Common myeloid progenitor, CD34-positive (primary cell): Measurements from ENCODE around the gene NTMT1.
A peak's percentile ranks its signal among the peaks of the same experiment; 100 is the strongest.

Source experiments
- CTCF ChIA-PET: fragments of 350-600 bp; sonication (Branson Sonifier 250); formaldehyde crosslinking; loops from one replicate; lab custom pipeline; 2021; ENCODE audit warnings: antibody characterized with exemption; lab: Charles Lee
- POLR2A ChIA-PET: fragments of 350-600 bp; sonication (Branson Sonifier 250); formaldehyde crosslinking; loops from one replicate; lab custom pipeline; 2021; ENCODE audit warnings: antibody characterized with exemption; lab: Charles Lee
- DNase-seq, 3 donors: peaks; one replicate each; pipeline versions ENCODE4 v3.0.0 to v3.0.0-alpha.2; 2013
- H3K27ac ChIP-seq, 2 experiments: 1 replicate in 1 of 2; 2 replicates in 1 of 2; pipeline ENCODE4 v1.7.0; 2013; ENCODE audit warnings: inconsistent platforms in 2 of 2, low read length in 2 of 2, mild to moderate bottlenecking in 2 of 2, low read depth in 1 of 2, moderate library complexity in 1 of 2; ENCODE audit not compliant: severe bottlenecking in 2 of 2, insufficient read depth in 1 of 2, poor library complexity in 1 of 2
- H3K27me3 ChIP-seq, 5 experiments: replicated peaks in 2 of 5; 1 replicate in 3 of 5; 2 replicates in 2 of 5; pipeline versions ENCODE4 v1.6.1 to v1.7.0; 2013; ENCODE audit warnings: low read length in 4 of 5, mild to moderate bottlenecking in 2 of 5, moderate library complexity in 2 of 5, inconsistent platforms in 1 of 5; ENCODE audit not compliant: insufficient read depth in 5 of 5, control insufficient read depth in 4 of 5
- H3K36me3 ChIP-seq, 4 experiments: 1 replicate in 2 of 4; 2 replicates in 2 of 4; pipeline versions ENCODE4 v1.6.1 to v1.7.0; 2013; ENCODE audit warnings: low read length in 3 of 4, control low read depth in 1 of 4, mild to moderate bottlenecking in 1 of 4; ENCODE audit not compliant: control insufficient read depth in 4 of 4, insufficient read depth in 4 of 4
- H3K4me1 ChIP-seq, 4 experiments: 1 replicate in 3 of 4; 2 replicates in 1 of 4; pipeline versions ENCODE4 v1.6.1 to v1.7.1; 2013; ENCODE audit warnings: low read length in 3 of 4, mild to moderate bottlenecking in 3 of 4, control low read depth in 1 of 4, inconsistent platforms in 1 of 4, moderate library complexity in 1 of 4; ENCODE audit not compliant: control insufficient read depth in 4 of 4, insufficient read depth in 4 of 4; ENCODE audit errors: control extremely low read depth in 1 of 4
- H3K4me3 ChIP-seq, 7 experiments: 1 replicate in 4 of 7; 2 replicates in 3 of 7; pipeline versions ENCODE4 v1.5.1 to v1.7.0; 2013; ENCODE audit warnings: mild to moderate bottlenecking in 7 of 7, low read length in 6 of 7, moderate library complexity in 6 of 7, inconsistent platforms in 2 of 7, low read depth in 2 of 7, control low read depth in 1 of 7; ENCODE audit not compliant: insufficient read depth in 4 of 7, control insufficient read depth in 1 of 7; ENCODE audit errors: extremely low read depth in 1 of 7
- H3K9me3 ChIP-seq, 5 experiments: 1 replicate in 4 of 5; 2 replicates in 1 of 5; pipeline versions ENCODE4 v1.6.1 to v1.7.1; 2013; ENCODE audit warnings: low read length in 4 of 5, mild to moderate bottlenecking in 2 of 5, inconsistent platforms in 1 of 5, low read depth in 1 of 5, moderate library complexity in 1 of 5; ENCODE audit not compliant: control insufficient read depth in 4 of 5, insufficient read depth in 2 of 5; ENCODE audit errors: control extremely low read depth in 1 of 5
- WGBS: methylation state at CpG from one replicate; pipeline ENCODE4 v1.1.5; 2013; ENCODE audit not compliant: insufficient coverage; 5-methylcytosine and 5-hydroxymethylcytosine counted together

The NTMT1 gene

DNA sequence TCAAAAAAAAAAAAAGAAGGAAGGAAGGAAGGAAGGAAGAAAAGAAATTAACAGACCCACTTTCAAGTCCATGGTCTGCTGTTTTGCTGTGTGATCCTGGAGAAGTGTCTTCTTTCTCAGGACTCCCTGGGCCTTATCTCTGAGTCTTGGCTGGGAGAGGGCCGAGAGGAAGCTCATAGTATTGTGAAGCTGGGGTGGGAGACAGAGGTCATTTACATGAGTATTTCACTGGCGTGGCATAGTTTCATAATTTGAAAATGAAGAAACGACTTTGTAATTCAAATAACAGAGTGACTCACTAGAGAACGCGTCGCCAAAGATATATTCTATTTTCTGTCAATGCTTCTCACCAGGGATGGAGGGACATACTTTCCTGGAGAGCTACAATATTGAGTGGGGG, 2.6 kb upstream of the NTMT1 start:
- ChIA-PET CTCF (interaction anchor here (0.7 to 7.1 kb wide), 12 partner anchors 11 to 512 kb away, joined by 3 to 76 read pairs (median 9); no protein-coding TSS in a partner anchor), POLR2A (no interaction called here)
- Histone ChIP-seq H3K36me3 (peaks cover 0 to 8% (median under 1%) of the 10 kb centered on the region in 4 experiments), H3K4me1 (peaks cover 19 to 58% (median 50%) of the 10 kb centered on the region in 4 experiments), H3K27me3 (peaks cover 0 to 4% (median 3%) of the 10 kb centered on the region in 5 experiments), H3K9me3 (no peaks in the 10 kb centered on the region), H3K27ac (no peak overlapping the region), H3K4me3 (no peak overlapping the region)
- no peak for DNase-seq
- 96% methylated on average over 6 of the region's 6 CpGs for WGBS

DNA sequence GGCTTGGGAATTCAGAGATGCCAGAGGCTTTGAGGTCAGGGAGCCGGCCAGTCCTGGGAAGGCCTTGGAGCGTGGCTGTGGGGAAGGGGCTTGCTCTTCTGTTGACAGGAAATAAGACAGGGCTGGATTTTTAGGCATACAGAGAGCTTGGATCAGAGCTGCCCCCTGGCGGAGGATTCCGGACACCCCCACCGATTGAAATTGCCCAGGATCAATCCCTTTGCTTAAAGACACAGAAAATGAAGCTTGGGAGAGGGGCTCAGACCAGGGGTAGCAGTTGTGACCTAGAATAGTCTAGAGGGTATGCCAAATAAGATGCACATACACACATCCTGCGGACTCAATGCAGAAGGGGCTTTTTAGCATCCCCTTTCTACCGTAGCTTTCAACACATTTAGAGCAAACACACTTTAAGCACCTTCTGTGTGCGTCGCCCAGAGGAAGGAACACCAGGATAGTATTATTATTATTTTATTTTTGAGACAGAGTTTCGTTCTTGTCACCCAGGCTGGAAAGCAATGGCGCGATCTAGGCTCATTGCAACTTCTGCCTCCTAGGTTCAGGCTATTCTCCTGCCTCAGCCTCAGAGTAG, 1.7 kb upstream of the NTMT1 start:
- ChIA-PET POLR2A (interaction anchor here (0.9 to 1.4 kb wide), 4 partner anchors 13 to 493 kb away, joined by 3 to 10 read pairs (median 6); no protein-coding TSS in a partner anchor), CTCF (interaction anchor here (0.8 to 7.1 kb wide), 21 partner anchors 11 to 512 kb away, joined by 3 to 76 read pairs (median 5); partner anchors contain the start of gene ASB6)
- Histone ChIP-seq H3K27ac (no peak overlapping the region), H3K4me3 (peak overlapping the region in 2 of 7 experiments; percentile 84 to 86), H3K27me3 (peaks cover 0 to 4% (median 3%) of the 10 kb centered on the region in 5 experiments), H3K4me1 (peaks cover 19 to 61% (median 50%) of the 10 kb centered on the region in 4 experiments), H3K9me3 (no peaks in the 10 kb centered on the region), H3K36me3 (peaks cover 0 to 17% (median 3%) of the 10 kb centered on the region in 4 experiments)
- DNase-seq, result peak; percentile 63 to 68 (median 65)
- WGBS, result 37% methylated on average over 8 of the region's 12 CpGs

- ChIA-PET POLR2A (interaction anchor here (0.9 to 1.4 kb wide), 4 partner anchors 14 to 493 kb away, joined by 3 to 10 read pairs (median 6); no protein-coding TSS in a partner anchor), CTCF (interaction anchor here (0.7 to 7.1 kb wide), 21 partner anchors 8 to 501 kb away, joined by 3 to 76 read pairs (median 5); partner anchors contain the start of gene ASB6)
- DNase-seq, result peak; percentile 84 to 96 (median 93)
- H3K4me1 ChIP-seq, result peaks cover 19 to 56% (median 46%) of the 10 kb centered on the region in 4 experiments
- WGBS, result 2% methylated on average over 7 of the region's 9 CpGs
- no peaks in the 10 kb centered on the region for H3K9me3 ChIP-seq
- peaks cover 0 to 4% (median 3%) of the 10 kb centered on the region in 5 experiments for H3K27me3 ChIP-seq
- H3K27ac ChIP-seq, result peak overlapping the region in 1 of 2 experiments; percentile 79
- peak overlapping the region in 6 of 7 experiments; percentile 66 to 89 (median 85) for H3K4me3 ChIP-seq
- H3K36me3 ChIP-seq, result peaks cover 0 to 23% (median 4%) of the 10 kb centered on the region in 4 experiments
Measured at GRCh38 chr9:129624947-129625346, 1.0 kb upstream of the NTMT1 start.

DNA sequence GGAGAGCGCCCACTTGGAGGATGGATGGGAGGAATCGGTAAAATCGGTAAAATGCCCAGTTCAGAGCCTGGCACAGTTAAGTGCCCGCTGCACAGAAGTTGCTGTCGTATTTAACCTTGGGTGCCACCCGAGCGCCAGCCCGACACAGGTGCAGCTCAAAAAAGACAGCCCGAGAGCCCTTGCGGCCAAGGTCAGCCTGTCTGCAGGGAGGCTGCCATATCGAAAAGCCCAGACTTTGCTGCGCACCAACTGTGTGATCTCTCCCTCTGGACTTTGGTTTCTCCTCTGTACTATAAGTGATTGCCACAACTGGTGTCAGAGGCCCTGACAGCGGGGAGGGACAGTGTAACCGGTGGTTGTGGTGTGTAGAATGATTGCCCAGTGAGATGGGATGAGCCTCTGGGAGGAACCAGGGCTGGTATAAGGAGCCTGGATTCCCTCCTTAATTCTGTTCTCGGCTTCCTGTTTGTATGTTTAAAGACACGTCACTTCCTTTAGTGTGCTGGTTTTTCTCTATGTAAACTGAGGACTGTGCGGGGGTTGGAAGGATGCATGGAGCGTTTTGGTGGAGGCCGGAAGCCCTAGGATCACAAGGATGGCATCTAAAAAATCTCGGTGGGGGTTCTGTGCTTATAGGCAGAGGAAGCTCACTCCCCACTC, 792 bp downstream of the NTMT1 start:
- peaks cover 19 to 45% (median 35%) of the 10 kb centered on the region in 4 experiments for H3K4me1 ChIP-seq
- CTCF ChIA-PET, result interaction anchor here (0.8 to 7.1 kb wide), 9 partner anchors 11 to 488 kb away, joined by 3 to 76 read pairs (median 4); no protein-coding TSS in a partner anchor
- POLR2A ChIA-PET, result interaction anchor here (0.6 to 1.2 kb wide), 2 partner anchors 11 to 1066 kb away, joined by 3 to 4 read pairs; no protein-coding TSS in a partner anchor

GRCh38 chr9:129627556-129628440, 1.8 kb downstream of the NTMT1 start:
- Histone ChIP-seq H3K4me3 (peak overlapping the region in 4 of 7 experiments; percentile 73 to 89 (median 86)), H3K27ac (peak overlapping the region in 1 of 2 experiments; percentile 81), H3K27me3 (no peaks in the 10 kb centered on the region), H3K9me3 (no peaks in the 10 kb centered on the region), H3K4me1 (peaks cover 19 to 45% (median 35%) of the 10 kb centered on the region in 4 experiments), H3K36me3 (peaks cover 3 to 49% (median 10%) of the 10 kb centered on the region in 4 experiments)
- ChIA-PET CTCF (interaction anchor here (0.8 to 1.8 kb wide), 6 partner anchors 10 to 489 kb away, joined by 3 to 9 read pairs (median 3); no protein-coding TSS in a partner anchor), POLR2A (interaction anchor here (1.2 kb wide), 1 partner anchor 9 kb away, joined by 4 read pairs; no protein-coding TSS in a partner anchor)
- no peak for DNase-seq
- 89% methylated on average over 11 of the region's 12 CpGs for WGBS

More for the DNA sequence above, 792 bp downstream of the NTMT1 start:
- peak overlapping the region; percentile 61 to 81 for H3K27ac ChIP-seq
- 6% methylated on average over 18 of the region's 20 CpGs for WGBS
- no peaks in the 10 kb centered on the region for H3K9me3 ChIP-seq
- peak overlapping the region; percentile 66 to 89 (median 84) for H3K4me3 ChIP-seq
- peaks cover 3 to 40% (median 7%) of the 10 kb centered on the region in 4 experiments for H3K36me3 ChIP-seq
- peak in 2 of 3 donors; percentile 41 to 52 for DNase-seq
- no peaks in the 10 kb centered on the region for H3K27me3 ChIP-seq

GRCh38 chr9:129628709-129629108, 2.7 kb downstream of the NTMT1 start:
- H3K4me1 ChIP-seq, result peaks cover 19 to 45% (median 35%) of the 10 kb centered on the region in 4 experiments

More at GRCh38 chr9:129628709-129629108, 2.7 kb downstream of the NTMT1 start:
- Histone ChIP-seq H3K9me3 (no peaks in the 10 kb centered on the region), H3K4me3 (no peak overlapping the region), H3K27me3 (no peaks in the 10 kb centered on the region), H3K36me3 (peaks cover 7 to 58% (median 16%) of the 10 kb centered on the region in 4 experiments), H3K27ac (no peak overlapping the region)
- DNase-seq, result no peak
- POLR2A ChIA-PET, result no interaction called here
- CTCF ChIA-PET, result interaction anchor here (0.6 to 1.8 kb wide), 3 partner anchors 11 to 490 kb away, joined by 3 to 9 read pairs (median 4); no protein-coding TSS in a partner anchor
- WGBS, result 95% methylated on average over 5 of the region's 6 CpGs
